K562 (cell line): Measurements from ENCODE around the gene PRDM16. TPM values are rescaled to one million over a fixed set of nuclear protein-coding genes. Genes with fewer than 3 reads are reported as not detected.

Experiments used
- BCL6 ChIP-seq: fragments of 250-450 bp; sonication (Bioruptor Pico); IDR thresholded peaks from 2 replicates; pipeline ENCODE4 v1.4.0; 2020
- CCAR2 ChIP-seq: fragments of 200-400 bp; formaldehyde crosslinking; IDR thresholded peaks from 2 replicates; pipeline ENCODE4 v1.6.1; 2017; ENCODE audit warnings: mild to moderate bottlenecking, low read depth, low read length
- CEBPG ChIP-seq, 3 experiments: fragments of 200-800 bp in 1 of 3; sonication (Bioruptor generic) in 1 of 3; sonication (generic) in 1 of 3; formaldehyde crosslinking in 1 of 3; IDR thresholded peaks in 2 of 3; conservative IDR thresholded peaks in 1 of 3; 2 replicates each; pipeline versions ENCODE4 v1.6.1 to v1.8.0; 2016 to 2022; ENCODE audit warnings: missing compliant biosample characterization in 2 of 3, missing genetic modification characterization in 2 of 3, mild to moderate bottlenecking in 1 of 3, missing genetic modification reagents in 1 of 3
- HNRNPL ChIP-seq: fragments of 200-400 bp; formaldehyde crosslinking; IDR thresholded peaks from 2 replicates; pipeline ENCODE4 v1.6.1; 2017; ENCODE audit warnings: low read depth, mild to moderate bottlenecking, low read length
- HOMEZ ChIP-seq: fragments of 250-450 bp; sonication (Bioruptor Pico); IDR thresholded peaks from 2 replicates; pipeline ENCODE4 v1.4.0; 2020; ENCODE audit warnings: mild to moderate bottlenecking, moderate library complexity
- KAT7 ChIP-seq: sonication (generic); formaldehyde crosslinking; IDR thresholded peaks from 2 replicates; pipeline ENCODE4 v1.8.0; 2022; ENCODE audit warnings: missing genetic modification reagents, mild to moderate bottlenecking, borderline replicate concordance
- NFXL1 ChIP-seq: fragments of 450-650 bp; formaldehyde crosslinking; IDR thresholded peaks from 2 replicates; pipeline ENCODE4 v1.4.0; 2021; ENCODE audit warnings: mild to moderate bottlenecking
- TBL1XR1 ChIP-seq, 2 experiments: IDR thresholded peaks; 2 replicates each; pipeline ENCODE4 v1.6.1; 2012; ENCODE audit warnings: improper control_type of control experiment in 2 of 2, low read length in 2 of 2, mild to moderate bottlenecking in 1 of 2
- TFAM ChIP-seq: fragments of 250-450 bp; sonication (Bioruptor Pico); conservative IDR thresholded peaks from 2 replicates; pipeline ENCODE4 v1.5.0; 2021; ENCODE audit warnings: mild to moderate bottlenecking, moderate library complexity
- WHSC1 ChIP-seq: IDR thresholded peaks from one replicate; pipeline ENCODE4 v1.6.1; 2012; ENCODE audit warnings: low read length, control low read depth, inconsistent platforms
- ZBTB33 ChIP-seq: sonication (generic); formaldehyde crosslinking; IDR thresholded peaks from 2 replicates; pipeline ENCODE4 v1.8.1; 2023; ENCODE audit warnings: mild to moderate bottlenecking, missing genetic modification reagents
- ZNF282 ChIP-seq: sonication (generic); formaldehyde crosslinking; IDR thresholded peaks from 2 replicates; pipeline ENCODE4 v1.8.1; 2023; ENCODE audit warnings: missing genetic modification reagents
- ZNF75A ChIP-seq: fragments of 450-650 bp; formaldehyde crosslinking; IDR thresholded peaks from 2 replicates; pipeline ENCODE4 v1.4.0; 2020; ENCODE audit warnings: mild to moderate bottlenecking
- polyA plus RNA-seq, 8 experiments: library from polyadenylated mRNA; depleted of rRNA in 4 of 8; stranded (reverse) in 5 of 8; unstranded in 3 of 8; fragments of >200 nt; fragmentation: Nextera tagmentation in 2 of 8; fragmentation: Illumina TruSeq in 1 of 8; extraction: Ambion mirVana in 2 of 8; extraction: Trizol in 1 of 8; gene quantifications; 2 replicates each; pipeline versions ENCODE4 v1.2.1 to v1.2.3, GENCODE V29; 2011 to 2014; ENCODE audit warnings: inconsistent platforms in 1 of 8, missing spikeins in 1 of 8
- total RNA-seq, 7 experiments: library from RNA; depleted of rRNA in 6 of 7; stranded (reverse); fragments of >200 nt in 6 of 7; fragmentation: Illumina TruSeq in 2 of 7; extraction: Trizol in 2 of 7; gene quantifications; 2 replicates each; pipeline versions ENCODE4 v1.2.1 to v1.2.3, GENCODE V29; 2011 to 2021; ENCODE audit warnings: low replicate concordance in 1 of 7

PRDM16 gene
- total and polyA plus RNA-seq, 9 of the 15 experiments (the other 6 are each of a cell fraction or from before 2014, with no cell fraction given) = 0.10 to 0.27 TPM; not detected in 7

GRCh38 chr1:3101124-3101939 lies 32.3 kb downstream of the PRDM16 start (continued):
- TF ChIP-seq HOMEZ (CRISPR knock-in tag) = no peak
- no peak for TF ChIP-seq CCAR2
- no peak for TF ChIP-seq WHSC1
- no peak for TF ChIP-seq KAT7
- TF ChIP-seq ZBTB33 (CRISPR knock-in tag) = no peak
- no peak for TF ChIP-seq BCL6
- TF ChIP-seq TFAM (CRISPR knock-in tag) = no peak
- TF ChIP-seq ZNF75A = no peak
- no peak for TF ChIP-seq HNRNPL
- no peak for TF ChIP-seq ZNF282 (CRISPR knock-in tag)
- no peak for TF ChIP-seq CEBPG (CRISPR knock-in tag; IDR thresholded peaks at IDR 0.05)
- TF ChIP-seq CEBPG (tag; conservative IDR thresholded peaks at IDR 0.05 in 1 of 2, IDR thresholded peaks at IDR 0.05 in 1 of 2) = no peak
- no peak for TF ChIP-seq TBL1XR1 (IDR thresholded peaks at IDR 0.05; ENCODE audit: low read length in 2 of 2)
- no peak for TF ChIP-seq NFXL1 (CRISPR knock-in tag)
